H1 (cell line): ENCODE results near the gene LPP.

ENCODE experiments used
- ATF2 ChIP-seq: IDR thresholded peaks from 2 replicates; pipeline ENCODE4 v1.6.1; 2012; ENCODE audit warnings: low read length, inconsistent platforms
- CBX5 ChIP-seq: fragments of 300-800, 300-1000 bp; sonication (generic); IDR thresholded peaks from 2 replicates; pipeline ENCODE4 v1.7.1; 2016; ENCODE audit warnings: antibody characterized with exemption, low read length, low read depth
- CEBPB ChIP-seq: IDR thresholded peaks from 2 replicates; pipeline ENCODE4 v1.6.1; 2012; ENCODE audit warnings: low read depth, low read length
- CTCF ChIP-seq, 3 experiments: IDR thresholded peaks; 1 replicate in 2 of 3; 2 replicates in 1 of 3; pipeline versions ENCODE4 v1.5.1 to v1.6.1; 2011; ENCODE audit warnings: low read length in 3 of 3, mild to moderate bottlenecking in 3 of 3, inconsistent platforms in 2 of 3, low read depth in 1 of 3, moderate library complexity in 1 of 3; ENCODE audit not compliant: insufficient read depth in 1 of 3; ENCODE audit errors: control extremely low read depth in 1 of 3
- EP300 ChIP-seq, 2 experiments: IDR thresholded peaks; 1 replicate in 1 of 2; 2 replicates in 1 of 2; pipeline ENCODE4 v1.6.1; 2011 to 2012; ENCODE audit warnings: low read depth in 2 of 2, low read length in 2 of 2, mild to moderate bottlenecking in 2 of 2, borderline replicate concordance in 1 of 2, inconsistent platforms in 1 of 2, moderate library complexity in 1 of 2
- EZH2 ChIP-seq: fragments of 200-600 bp; sonication (generic); IDR thresholded peaks from 2 replicates; pipeline ENCODE4 v1.7.1; 2012; ENCODE audit warnings: low read depth, mild to moderate bottlenecking, moderate library complexity, low read length, inconsistent platforms; ENCODE audit not compliant: severe bottlenecking
- JUND ChIP-seq: IDR thresholded peaks from 2 replicates; pipeline ENCODE4 v1.6.1; 2011; ENCODE audit warnings: mild to moderate bottlenecking, improper control_type of control experiment, low read length
- POLR2A ChIP-seq, 2 experiments: IDR thresholded peaks; 1 replicate in 1 of 2; 2 replicates in 1 of 2; pipeline ENCODE4 v1.6.1; 2011; ENCODE audit warnings: low read depth in 2 of 2, low read length in 2 of 2, mild to moderate bottlenecking in 2 of 2; ENCODE audit errors: control extremely low read depth in 1 of 2
- TBP ChIP-seq: IDR thresholded peaks from 2 replicates; pipeline ENCODE4 v1.6.1; 2011; ENCODE audit warnings: low read depth, low read length, improper control_type of control experiment

GRCh38 chr3:188180114-188180513 lies 26.2 kb downstream of the LPP start:
- no peak for TF ChIP-seq EZH2
- no peak for TF ChIP-seq POLR2A (IDR thresholded peaks at IDR 0.05; ENCODE audit: control extremely low read depth in 1 of 2, low read depth in 2 of 2, low read length in 2 of 2)
- no peak for TF ChIP-seq TBP
- TF ChIP-seq CTCF (IDR thresholded peaks at IDR 0.05; ENCODE audit: control extremely low read depth in 1 of 3, insufficient read depth in 1 of 3, low read depth in 1 of 3, low read length in 3 of 3) = no peak
- TF ChIP-seq CBX5 = no peak
- TF ChIP-seq JUND = no peak
- TF ChIP-seq CEBPB = no peak
- no peak for TF ChIP-seq EP300 (IDR thresholded peaks at IDR 0.05; ENCODE audit: borderline replicate concordance in 1 of 2, low read depth in 2 of 2, low read length in 2 of 2)
- no peak for TF ChIP-seq ATF2
